Smooth muscle cell (in vitro differentiated cells): Measurements from ENCODE around the gene NANS. TPM values are rescaled to one million over a fixed set of nuclear protein-coding genes. Genes with fewer than 3 reads are reported as not detected.

Experiments
- DNase-seq: peaks from one replicate; lab custom pipeline; 2025; ENCODE audit not compliant: unreplicated experiment; lab: John Stamatoyannopoulos, UW
- H2AFZ ChIP-seq: fragments of 200-600 bp; sonication (generic); 2 replicates; pipeline ENCODE4 v1.6.0; 2016; ENCODE audit warnings: antibody characterized with exemption, low read depth, mild to moderate bottlenecking
- H3F3A ChIP-seq: fragments of 200-600 bp; sonication (generic); 2 replicates; pipeline ENCODE4 v1.6.0; 2017; ENCODE audit warnings: antibody characterized with exemption, low read depth
- H3K27ac ChIP-seq: fragments of 200-600 bp; sonication (generic); 2 replicates; pipeline ENCODE4 v1.5.1; 2016; ENCODE audit warnings: low read depth, mild to moderate bottlenecking
- H3K27me3 ChIP-seq: fragments of 200-600 bp; sonication (generic); 2 replicates; pipeline ENCODE4 v1.6.1; 2016; ENCODE audit warnings: low read depth, mild to moderate bottlenecking
- H3K36me3 ChIP-seq: fragments of 200-600 bp; sonication (generic); 2 replicates; pipeline ENCODE4 v1.5.1; 2016; ENCODE audit warnings: low read depth
- H3K4me1 ChIP-seq: fragments of 200-600 bp; sonication (generic); 2 replicates; pipeline ENCODE4 v1.5.1; 2016; ENCODE audit warnings: low read depth
- H3K4me2 ChIP-seq: fragments of 200-600 bp; sonication (generic); 2 replicates; pipeline ENCODE4 v1.6.0; 2016; ENCODE audit warnings: mild to moderate bottlenecking
- H3K4me3 ChIP-seq: fragments of 200-600 bp; sonication (generic); 2 replicates; pipeline ENCODE4 v1.5.1; 2016; ENCODE audit warnings: mild to moderate bottlenecking
- H3K79me2 ChIP-seq: fragments of 200-600 bp; sonication (generic); 2 replicates; pipeline ENCODE4 v1.6.0; 2016; ENCODE audit warnings: low read depth, mild to moderate bottlenecking
- H3K9ac ChIP-seq: fragments of 200-600 bp; sonication (generic); 2 replicates; pipeline ENCODE4 v1.6.0; 2016; ENCODE audit warnings: low read depth
- H3K9me3 ChIP-seq: fragments of 200-600 bp; sonication (generic); replicated peaks from 2 replicates; pipeline ENCODE4 v1.5.1; 2016; ENCODE audit warnings: low read depth
- H4K20me1 ChIP-seq: fragments of 200-600 bp; sonication (generic); 2 replicates; pipeline ENCODE4 v1.6.0; 2016; ENCODE audit warnings: low read depth
- CTCF ChIP-seq: fragments of 200-600 bp; sonication (generic); IDR thresholded peaks from 2 replicates; pipeline ENCODE4 v1.5.1; 2017; ENCODE audit warnings: borderline replicate concordance, mild to moderate bottlenecking, antibody characterized with exemption; ENCODE audit not compliant: insufficient read depth, poor library complexity, severe bottlenecking
- WGBS: methylation state at CpG from one replicate; pipeline ENCODE4 v1.1.7; 2016; ENCODE audit warnings: low lambda C conversion rate; 5-methylcytosine and 5-hydroxymethylcytosine counted together
- polyA plus RNA-seq: library from polyadenylated mRNA; unstranded; fragments of >200 nt; fragmentation: Nextera tagmentation; extraction: Ambion mirVana; gene quantifications from 2 replicates; pipeline ENCODE4 v1.2.1, GENCODE V29; 2016
- total RNA-seq: library from RNA; depleted of rRNA; stranded (reverse); fragments of >200 nt; gene quantifications from 2 replicates; pipeline ENCODE4 v1.2.3, GENCODE V29; 2014

Gene NANS
- total and polyA plus RNA-seq, 2 experiments from 2014 or later, result 59.4 to 117 TPM

GRCh38 chr9:98020476-98021145 lies 35.9 kb upstream of the NANS start:
- Histone ChIP-seq H3K27ac (no peak overlapping the region), H3K4me2 (no peak overlapping the region), H3K27me3 (no peaks in the 10 kb centered on the region), H4K20me1 (no peaks in the 10 kb centered on the region), H3K9ac (no peak overlapping the region), H3K79me2 (no peaks in the 10 kb centered on the region), H3K9me3 (no peaks in the 10 kb centered on the region), H3K36me3 (peaks cover 9% of the 10 kb centered on the region), H3F3A (no peaks in the 10 kb centered on the region), H3K4me3 (no peak overlapping the region), H2AFZ (no peak overlapping the region), H3K4me1 (no peaks in the 10 kb centered on the region)
- 97% methylated on average over 8 of the region's 8 CpGs for WGBS
- DNase-seq, result no peak
- TF ChIP-seq CTCF, result no peak

DNA sequence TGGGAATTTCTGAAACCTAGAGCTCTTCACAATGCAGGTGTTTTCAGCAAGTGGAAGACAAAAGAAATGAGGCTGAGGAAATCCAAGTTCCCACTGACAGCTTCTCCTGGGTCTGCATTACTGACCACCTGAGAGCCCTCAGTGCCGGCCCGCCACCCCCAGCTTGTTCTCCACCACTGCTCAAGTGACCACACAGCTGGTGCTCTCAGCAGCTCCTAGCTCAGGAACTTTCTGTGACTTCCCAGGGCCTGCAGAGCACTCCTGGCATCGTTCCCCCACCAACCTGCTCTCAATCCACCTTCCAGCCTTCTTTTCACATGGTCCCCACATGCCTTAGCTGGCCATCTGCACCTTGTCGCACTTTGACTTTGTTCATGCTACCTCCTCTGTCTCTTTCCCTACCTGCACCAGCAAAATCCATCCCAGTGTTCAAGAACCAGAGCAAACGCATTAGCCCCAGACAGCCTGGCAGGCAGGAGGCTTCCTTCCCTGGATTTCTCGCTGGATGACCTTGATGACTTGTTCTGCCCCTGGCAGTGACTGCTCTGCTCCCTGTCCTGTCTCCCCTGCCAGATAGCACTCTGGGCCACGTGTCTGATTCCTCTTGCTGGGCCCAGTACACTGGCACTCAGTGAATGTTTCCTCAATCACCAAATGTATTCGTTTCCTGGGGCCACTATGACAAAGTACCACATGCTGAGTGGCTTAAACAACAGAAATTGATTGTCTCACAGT lies 35.1 kb upstream of the NANS start:
- no peaks in the 10 kb centered on the region for H3K79me2 ChIP-seq
- H3K4me1 ChIP-seq, result no peaks in the 10 kb centered on the region
- peaks cover under 1% of the 10 kb centered on the region for H3K36me3 ChIP-seq
- H3K9me3 ChIP-seq, result no peaks in the 10 kb centered on the region
- no peak overlapping the region for H2AFZ ChIP-seq
- WGBS, result 89% methylated on average over 8 of the region's 8 CpGs
- no peak overlapping the region for H3K9ac ChIP-seq
- DNase-seq, result no peak
- no peaks in the 10 kb centered on the region for H4K20me1 ChIP-seq
- H3F3A ChIP-seq, result no peaks in the 10 kb centered on the region
- H3K27ac ChIP-seq, result no peak overlapping the region
- no peak overlapping the region for H3K4me3 ChIP-seq
- no peak for TF ChIP-seq CTCF
- no peak overlapping the region for H3K4me2 ChIP-seq
- no peaks in the 10 kb centered on the region for H3K27me3 ChIP-seq

DNA sequence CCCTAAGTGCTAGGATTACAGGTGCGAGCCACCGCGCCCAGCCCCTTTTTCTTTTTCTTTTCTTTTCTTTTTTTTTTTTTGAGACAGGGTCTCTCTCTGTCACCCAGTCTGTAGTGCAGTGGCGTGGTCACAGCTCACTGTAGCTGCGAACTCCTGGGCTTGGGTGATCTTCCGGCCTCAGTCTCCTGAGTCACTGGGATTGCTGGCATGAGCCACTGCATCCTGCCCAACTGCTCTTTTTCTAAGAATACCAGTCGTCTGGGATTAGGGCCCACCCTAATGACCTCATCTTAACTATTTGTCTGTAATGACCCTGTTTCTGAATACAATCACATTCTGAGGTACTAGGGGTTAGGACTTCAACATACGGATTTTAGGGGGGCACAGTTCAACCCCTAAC lies 34.1 kb upstream of the NANS start:
- no peaks in the 10 kb centered on the region for H3K36me3 ChIP-seq
- H2AFZ ChIP-seq, result no peak overlapping the region
- TF ChIP-seq CTCF, result no peak
- no peak overlapping the region for H3K9ac ChIP-seq
- no peak overlapping the region for H3K4me3 ChIP-seq
- no peak overlapping the region for H3K27ac ChIP-seq
- no peaks in the 10 kb centered on the region for H3K79me2 ChIP-seq
- no peaks in the 10 kb centered on the region for H3F3A ChIP-seq
- H4K20me1 ChIP-seq, result no peaks in the 10 kb centered on the region
- no peak overlapping the region for H3K4me2 ChIP-seq
- DNase-seq, result no peak
- no peaks in the 10 kb centered on the region for H3K27me3 ChIP-seq
- no peaks in the 10 kb centered on the region for H3K9me3 ChIP-seq
- H3K4me1 ChIP-seq, result no peaks in the 10 kb centered on the region
- 76% methylated on average over 8 of the region's 8 CpGs for WGBS
